ENCODE data around the gene PAOX.

PAOX gene

GRCh38 chr10:133439517-133440461 lies 60.7 kb downstream of the PAOX start:
- no peak for DNase-seq (ENCODE audit: low read depth)

- DNase-seq (ENCODE audit: low read depth): no peak
Measured at GRCh38 chr10:133440633-133441285, 61.7 kb downstream of the PAOX start.
